Activated T-helper 2 cell treated with anti-CD3 and anti-CD28 coated beads, Interferon-gamma antibody, Interleukin-2, Interleukin-4, amounts not matched to agents 10 μg/mL and 5 μg/mL and 100 μg/mL, durations not matched to agents 14 hours and 24 hours and 36 hours (primary cell): ENCODE results near the gene TIMM17A. TPM values are rescaled to one million over a fixed set of nuclear protein-coding genes. Genes with fewer than 3 reads are reported as not detected.
"Not testable (repeated sequence)": the region's sequence is repeated elsewhere in the genome, so short reads cannot be mapped to it uniquely, and the experiment has no call there.

Experiments
- DNase-seq: peaks from one replicate; pipeline ENCODE4 v3.0.0; 2021; ENCODE audit warnings: low spot score
- H3K27ac Mint-ChIP-seq: one replicate; pipeline ENCODE4 v1.8.0; 2021; ENCODE audit warnings: mixed read lengths
- H3K27me3 Mint-ChIP-seq: one replicate; pipeline ENCODE4 v1.8.0; 2021; ENCODE audit warnings: low read depth, mixed read lengths
- H3K36me3 Mint-ChIP-seq: one replicate; pipeline ENCODE4 v1.8.0; 2021; ENCODE audit warnings: low read depth, mixed read lengths
- H3K4me1 Mint-ChIP-seq: one replicate; pipeline ENCODE4 v1.8.0; 2021; ENCODE audit warnings: low read depth, mixed read lengths
- H3K4me3 Mint-ChIP-seq: one replicate; pipeline ENCODE4 v1.8.0; 2021; ENCODE audit warnings: low read depth, mild to moderate bottlenecking, moderate library complexity, mixed read lengths
- H3K9me3 Mint-ChIP-seq: one replicate; pipeline ENCODE4 v1.8.0; 2021; ENCODE audit warnings: mixed read lengths
- intact Hi-C: fragments of 100-400 bp; cut with micrococcal nuclease; formaldehyde crosslinking; loops from one replicate; pipeline ENCODE4 v1.15.1; 2023
- total RNA-seq: library from RNA; stranded (reverse); gene quantifications from 2 replicates; pipeline ENCODE4 v1.2.3, GENCODE V29; 2022

Gene TIMM17A
- total RNA-seq, 1 donor from 2014 or later: 92.6 TPM

DNA sequence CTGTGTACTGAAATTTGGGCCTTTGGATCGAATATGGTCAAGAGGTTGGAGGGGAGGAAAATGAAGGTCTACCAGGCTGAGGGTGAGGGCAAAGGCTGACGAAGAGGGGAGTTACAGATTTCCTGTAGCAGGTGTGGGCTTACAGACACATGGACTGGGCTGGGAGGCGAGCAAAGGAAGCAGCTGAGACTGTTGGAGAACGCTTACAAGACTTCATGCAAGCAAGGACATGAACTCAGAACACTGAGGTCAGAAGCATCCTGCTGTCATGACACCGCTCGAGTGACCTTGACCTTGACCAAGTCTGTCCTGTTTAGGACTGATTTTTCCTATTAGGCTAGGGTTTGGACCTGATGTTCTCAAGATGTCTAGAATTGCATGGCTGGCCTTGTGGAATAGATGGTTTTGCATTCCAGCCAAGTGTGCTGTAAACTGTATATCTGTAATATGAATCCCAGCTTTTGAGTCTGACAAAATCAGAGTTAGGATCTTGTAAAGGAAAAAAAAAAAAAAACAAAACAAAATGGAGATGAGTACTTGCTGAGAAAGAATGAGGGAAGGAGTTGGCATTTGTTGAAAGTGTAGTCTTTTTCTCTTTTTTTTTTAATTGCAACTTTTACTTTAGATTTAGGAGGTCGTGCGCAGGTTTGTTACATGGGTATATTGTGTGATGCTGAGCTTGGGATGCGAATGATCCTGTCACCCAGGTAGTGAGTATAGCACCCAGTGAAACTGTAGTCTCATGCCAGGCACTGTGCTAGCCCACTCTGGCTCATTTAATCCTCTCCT lies 60.9 kb downstream of the TIMM17A start:
- H3K9me3 Mint-ChIP-seq: no peaks in the 10 kb centered on the region
- no peak overlapping the region for H3K27ac Mint-ChIP-seq
- no peaks in the 10 kb centered on the region for H3K27me3 Mint-ChIP-seq
- H3K36me3 Mint-ChIP-seq: no peaks in the 10 kb centered on the region
- H3K4me3 Mint-ChIP-seq: no peak overlapping the region
- no peaks in the 10 kb centered on the region for H3K4me1 Mint-ChIP-seq
- intact Hi-C loops: no loop called here
- DNase-seq: no peak

DNA sequence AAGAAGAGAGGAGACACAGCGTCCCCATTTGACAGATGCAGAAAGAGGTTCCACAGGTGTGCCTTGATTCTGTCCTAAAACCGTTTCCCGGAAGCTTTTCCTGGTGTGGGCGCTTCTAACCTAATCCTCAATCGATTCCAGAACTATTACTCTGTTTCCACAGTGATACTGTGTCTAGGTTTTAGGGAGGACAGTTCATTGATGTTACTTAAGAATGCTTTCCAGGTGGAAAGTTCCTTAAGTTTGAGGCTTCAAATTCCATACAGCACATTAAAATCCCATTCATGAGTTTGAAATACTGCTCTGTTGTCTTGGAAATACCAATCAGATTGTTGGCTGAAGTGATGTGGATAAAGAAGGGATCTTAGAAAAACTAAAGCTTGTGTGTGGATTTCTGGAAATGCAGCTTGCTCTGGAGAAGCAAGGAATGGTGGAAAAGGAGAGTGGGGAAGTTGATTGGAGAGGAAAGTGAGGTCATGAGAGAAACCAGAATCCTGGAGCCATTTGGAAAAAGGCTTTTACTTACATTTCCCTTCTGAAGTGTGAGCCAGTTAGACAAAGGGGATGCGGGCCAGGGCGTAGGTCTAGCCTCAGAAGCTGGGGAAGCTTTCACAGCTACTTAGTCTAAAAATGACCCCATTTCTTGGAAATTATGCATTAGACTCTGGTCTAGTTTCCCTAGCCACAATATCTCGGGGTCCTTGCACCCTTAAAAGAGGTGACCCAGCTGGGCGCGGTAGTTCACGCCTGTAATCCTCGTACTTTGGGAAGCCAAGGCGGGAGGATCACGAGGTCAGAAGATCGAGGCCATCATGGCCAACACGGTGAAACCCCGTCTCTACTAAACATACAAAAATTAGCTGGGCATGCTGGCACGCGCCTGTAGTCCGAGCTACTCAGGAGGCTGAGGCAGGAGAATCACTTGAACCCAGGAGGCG lies 61.8 kb downstream of the TIMM17A start:
- no peaks in the 10 kb centered on the region for H3K36me3 Mint-ChIP-seq
- no peak overlapping the region for H3K27ac Mint-ChIP-seq
- no peaks in the 10 kb centered on the region for H3K4me1 Mint-ChIP-seq
- intact Hi-C loops: no loop called here
- H3K9me3 Mint-ChIP-seq: no peaks in the 10 kb centered on the region
- no peaks in the 10 kb centered on the region for H3K27me3 Mint-ChIP-seq
- no peak overlapping the region for H3K4me3 Mint-ChIP-seq
- DNase-seq: no peak

DNA sequence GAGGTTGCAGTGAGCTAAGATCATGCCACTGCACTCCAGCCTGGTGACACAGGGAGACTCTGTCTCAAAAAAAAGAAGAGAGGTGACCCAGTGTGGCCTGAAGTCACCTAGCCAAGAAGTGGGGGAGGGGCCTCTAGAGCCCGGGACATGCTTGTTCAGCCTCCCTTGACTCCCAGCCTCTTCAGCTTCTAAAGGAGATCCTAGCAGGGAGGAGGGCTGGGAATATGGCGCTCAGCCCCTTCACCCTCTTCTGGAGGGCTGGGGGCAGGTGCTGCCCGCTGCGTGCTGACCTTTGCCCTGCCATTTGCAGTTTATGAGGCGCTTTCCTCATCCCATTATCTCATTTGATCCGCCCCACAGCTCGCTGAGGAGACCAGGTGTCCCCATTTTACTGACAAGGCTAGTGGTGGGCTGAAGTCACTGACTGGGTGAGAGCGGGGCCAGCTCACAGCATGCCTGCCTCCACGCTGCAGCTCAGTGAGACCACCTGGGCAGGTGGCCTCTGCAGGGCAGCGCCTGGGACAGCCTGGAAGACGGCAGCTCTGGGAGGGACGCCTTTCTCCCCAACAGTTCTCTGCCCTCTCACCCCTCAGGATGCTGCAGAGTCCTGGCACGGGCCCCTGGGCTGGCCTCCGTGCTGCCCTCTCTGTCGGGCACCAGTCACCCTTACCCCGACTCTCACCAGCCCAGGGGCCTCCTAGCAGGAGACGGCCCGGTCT lies 62.6 kb downstream of the TIMM17A start:
- H3K4me3 Mint-ChIP-seq: no peak overlapping the region
- intact Hi-C loops: no loop called here
- no peak overlapping the region for H3K27ac Mint-ChIP-seq
- no peaks in the 10 kb centered on the region for H3K9me3 Mint-ChIP-seq
- no peaks in the 10 kb centered on the region for H3K4me1 Mint-ChIP-seq
- no peaks in the 10 kb centered on the region for H3K36me3 Mint-ChIP-seq
- H3K27me3 Mint-ChIP-seq: peaks cover 1% of the 10 kb centered on the region
- DNase-seq: no peak

DNA sequence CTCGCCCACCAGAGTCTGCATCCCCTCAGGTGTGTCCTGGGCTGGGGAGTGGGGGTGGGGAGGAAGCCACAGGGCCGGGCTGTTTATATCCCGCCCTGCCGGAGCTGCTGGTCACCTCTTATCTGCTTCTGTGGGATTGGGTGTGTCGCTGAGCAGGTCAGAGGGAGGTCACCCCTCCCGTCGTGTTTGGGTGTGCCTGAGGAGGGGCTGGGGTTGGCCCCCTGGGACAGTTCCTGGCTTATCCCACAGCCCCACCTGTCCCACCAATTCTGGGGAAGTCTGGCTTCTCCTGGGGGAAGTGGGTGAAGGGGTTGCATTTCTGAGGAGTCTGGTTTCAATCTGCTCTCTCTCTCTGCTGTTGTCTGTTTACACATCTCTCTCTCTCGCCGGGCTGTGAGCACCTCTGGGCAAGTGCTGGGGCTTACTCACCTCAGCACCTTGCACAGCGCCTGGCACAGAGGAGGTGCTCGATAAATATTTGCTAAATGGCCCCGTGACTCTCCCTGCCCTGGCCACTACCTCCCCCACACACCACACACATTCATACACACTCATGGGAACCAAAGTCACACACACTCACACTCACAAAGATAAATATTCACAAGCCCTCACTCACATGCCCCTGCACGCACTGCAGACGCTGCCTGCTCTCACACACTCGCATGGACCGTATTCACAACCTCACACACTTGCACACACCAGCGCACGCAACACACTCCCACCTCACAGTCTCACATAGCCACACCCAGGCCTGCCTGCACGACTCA lies 63.3 kb downstream of the TIMM17A start:
- intact Hi-C loops: no loop called here
- no peak for DNase-seq
- Mint-ChIP-seq H3K9me3 (no peaks in the 10 kb centered on the region), H3K36me3 (no peaks in the 10 kb centered on the region), H3K4me3 (no peak overlapping the region), H3K27ac (no peak overlapping the region), H3K27me3 (peaks cover 1% of the 10 kb centered on the region), H3K4me1 (no peaks in the 10 kb centered on the region)

DNA sequence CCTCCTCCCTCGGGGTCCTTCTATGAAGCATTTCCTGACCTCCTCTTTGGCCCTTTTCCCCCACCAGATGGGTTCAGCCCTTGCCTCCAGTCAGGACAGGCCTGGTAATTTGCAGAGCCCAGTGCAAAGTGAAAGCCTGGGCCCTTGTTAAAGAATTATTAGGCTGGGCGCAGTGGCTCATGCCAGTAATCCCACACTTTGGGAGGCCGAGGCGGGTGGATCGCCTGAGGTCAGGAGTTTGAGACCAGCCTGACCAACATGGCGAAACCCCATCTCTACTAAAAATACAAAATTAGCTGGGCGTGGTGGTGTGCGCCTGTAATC lies 63.9 kb downstream of the TIMM17A start:
- H3K9me3 Mint-ChIP-seq, H3K4me3 Mint-ChIP-seq, H3K36me3 Mint-ChIP-seq, H3K27ac Mint-ChIP-seq, H3K4me1 Mint-ChIP-seq, DNase-seq, H3K27me3 Mint-ChIP-seq, intact Hi-C loops: not testable (repeated sequence)

Other genes starting within 250 kb of the TIMM17A start
- 64.7 and 66.7 TPM in 2 replicates for gene IPO9, start 126.3 kb upstream of the TIMM17A start, total RNA-seq
- gene SHISA4, start 66.6 kb upstream of the TIMM17A start, total RNA-seq: 0.41 and 0.48 TPM in 2 replicates
- gene LMOD1, start 9.0 kb upstream of the TIMM17A start, total RNA-seq: not detected in 2 replicates
- 42.5 and 43.6 TPM in 2 replicates for gene RNPEP, start 27.1 kb downstream of the TIMM17A start, total RNA-seq
- gene ELF3, start 55.1 kb downstream of the TIMM17A start, total RNA-seq: 0.62 and 0.97 TPM in 2 replicates
- not detected in 2 replicates for gene GPR37L1, start 167.4 kb downstream of the TIMM17A start, total RNA-seq
- gene ARL8A, start 189.2 kb downstream of the TIMM17A start, total RNA-seq: 57.9 and 64.7 TPM in 2 replicates
- 388 and 398 TPM in 2 replicates for gene PTPN7, start 205.1 kb downstream of the TIMM17A start, total RNA-seq
- gene LGR6, start 238.3 kb downstream of the TIMM17A start, total RNA-seq: not detected in 2 replicates